NCI-H1436 (cell line): ENCODE results near the gene SLC13A2.

ENCODE experiments used
- DNase-seq: peaks from one replicate; lab custom pipeline; 2025; lab: John Stamatoyannopoulos, UW

The SLC13A2 gene

GRCh38 chr17:28492352-28493310, 19.2 kb downstream of the SLC13A2 start:
- no peak for DNase-seq

- no peak for DNase-seq
Observed at GRCh38 chr17:28493460-28493859, 20.0 kb downstream of the SLC13A2 start.

GRCh38 chr17:28494445-28495188, 21.2 kb downstream of the SLC13A2 start:
- peak; percentile 67 for DNase-seq

GRCh38 chr17:28495635-28496034, 22.2 kb downstream of the SLC13A2 start:
- DNase-seq, result no peak

GRCh38 chr17:28497931-28498330, 24.5 kb downstream of the SLC13A2 start:
- DNase-seq, result no peak

GRCh38 chr17:28498652-28499363, 25.4 kb downstream of the SLC13A2 start:
- no peak for DNase-seq

- no peak for DNase-seq
Observed at GRCh38 chr17:28499364-28499664, 25.9 kb downstream of the SLC13A2 start.

- DNase-seq, result no peak
Observed at GRCh38 chr17:28499684-28500357, 26.4 kb downstream of the SLC13A2 start.

- no peak for DNase-seq
Observed at GRCh38 chr17:28500712-28501379, 27.4 kb downstream of the SLC13A2 start.

GRCh38 chr17:28501421-28502284, 28.2 kb downstream of the SLC13A2 start:
- DNase-seq, result no peak

GRCh38 chr17:28503420-28503819, 30.0 kb downstream of the SLC13A2 start:
- no peak for DNase-seq

- no peak for DNase-seq
Observed at GRCh38 chr17:28505986-28506665, 32.7 kb downstream of the SLC13A2 start, which contains the start of gene FOXN1. Gene FOXN1, plus strand, starts transcription at chr17:28506348. Its CDS starts 17,622 bp downstream, at chr17:28523970.

GRCh38 chr17:28506763-28507487, 33.5 kb downstream of the SLC13A2 start:
- DNase-seq, result no peak

- no peak for DNase-seq
Observed at GRCh38 chr17:28507567-28508203, 34.2 kb downstream of the SLC13A2 start.

GRCh38 chr17:28508211-28508724, 34.8 kb downstream of the SLC13A2 start:
- no peak for DNase-seq

- DNase-seq, result no peak
Observed at GRCh38 chr17:28509789-28510188, 36.3 kb downstream of the SLC13A2 start.

- DNase-seq, result no peak
Observed at GRCh38 chr17:28511858-28512461, 38.5 kb downstream of the SLC13A2 start.

GRCh38 chr17:28513476-28513875, 40.0 kb downstream of the SLC13A2 start:
- DNase-seq, result no peak
